Measurements from ENCODE around the gene HOMER2.
"Not testable (repeated sequence)": the region's sequence is repeated elsewhere in the genome, so short reads cannot be mapped to it uniquely, and the experiment has no call there.

The HOMER2 gene

DNA sequence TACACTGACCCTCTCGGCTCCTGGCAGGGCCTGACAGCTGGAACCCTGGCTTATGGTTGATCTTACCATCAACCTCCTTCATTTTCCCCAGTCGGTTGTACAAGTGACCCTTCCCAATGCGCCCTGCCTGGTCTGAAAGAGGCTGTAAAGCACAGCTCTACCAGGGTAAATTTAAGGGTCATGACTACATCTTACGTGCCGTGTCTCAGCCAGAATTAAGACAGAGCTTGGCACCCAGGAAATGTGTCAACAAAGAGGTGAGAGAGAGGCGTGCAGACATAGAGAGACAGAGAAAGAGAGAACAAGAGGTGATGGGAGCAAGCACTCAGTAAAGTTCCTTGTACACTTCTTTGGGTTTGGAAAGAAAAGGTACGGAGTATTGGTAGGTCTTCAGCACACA, 28.8 kb downstream of the HOMER2 start:
- DNase-seq, result no peak

DNA sequence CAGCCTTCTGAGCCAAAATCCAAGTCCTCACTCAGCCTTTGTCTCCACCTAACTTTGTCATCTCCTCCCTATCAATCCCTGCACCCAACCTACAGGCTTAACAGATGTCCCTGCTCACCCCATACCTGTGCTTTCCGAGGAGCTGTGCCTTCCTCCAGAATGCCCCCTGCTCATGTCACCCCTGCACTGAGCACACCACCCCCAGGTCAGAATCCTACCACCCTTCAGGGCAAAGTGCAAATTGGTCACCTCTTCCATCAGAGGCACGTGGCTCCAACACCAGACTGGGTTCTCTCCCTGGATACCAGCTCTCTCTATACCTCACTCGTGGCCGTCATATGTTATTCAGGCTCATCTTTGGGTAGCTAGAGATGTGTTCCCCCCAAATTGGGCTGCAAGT, 29.8 kb downstream of the HOMER2 start:
- DNase-seq, result no peak

DNA sequence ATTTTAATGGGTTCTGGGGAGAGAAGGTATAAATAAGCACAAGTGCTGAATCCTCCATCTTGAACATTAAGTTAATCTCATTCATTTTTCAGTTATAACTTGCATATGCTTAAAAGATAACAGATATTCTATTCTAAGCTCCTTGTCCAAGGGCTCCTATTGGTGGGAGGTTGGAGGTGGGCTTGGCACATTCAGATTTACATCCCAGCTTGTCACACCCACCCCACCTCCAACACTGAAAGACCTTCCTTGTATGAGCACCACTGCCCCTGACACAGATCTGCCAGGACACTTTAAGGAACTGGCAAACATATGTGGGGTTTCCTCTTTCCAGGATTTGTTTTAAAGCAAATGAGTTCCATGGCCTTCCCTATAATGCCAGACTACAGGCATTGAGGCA, 30.6 kb downstream of the HOMER2 start:
- DNase-seq, result no peak

DNA sequence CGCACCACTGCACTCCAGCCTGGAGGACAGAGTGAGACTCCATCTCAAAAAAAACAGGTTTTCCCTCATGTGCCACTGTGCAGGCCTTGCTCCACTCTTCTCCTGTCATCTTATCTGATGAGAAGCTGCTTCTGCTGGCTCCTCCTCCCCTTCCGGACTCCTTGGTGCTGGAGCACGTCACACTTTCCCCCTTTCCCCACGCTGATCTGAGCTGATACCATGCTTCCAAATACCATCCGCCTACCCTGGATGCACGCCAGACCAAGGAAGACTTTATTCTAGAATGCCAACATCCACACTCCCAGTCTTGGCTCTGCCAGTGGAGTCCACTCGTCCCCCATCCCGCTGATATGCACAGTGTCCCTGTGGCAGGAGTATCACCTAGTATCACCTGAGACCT, 31.3 kb downstream of the HOMER2 start:
- DNase-seq, result no peak

DNA sequence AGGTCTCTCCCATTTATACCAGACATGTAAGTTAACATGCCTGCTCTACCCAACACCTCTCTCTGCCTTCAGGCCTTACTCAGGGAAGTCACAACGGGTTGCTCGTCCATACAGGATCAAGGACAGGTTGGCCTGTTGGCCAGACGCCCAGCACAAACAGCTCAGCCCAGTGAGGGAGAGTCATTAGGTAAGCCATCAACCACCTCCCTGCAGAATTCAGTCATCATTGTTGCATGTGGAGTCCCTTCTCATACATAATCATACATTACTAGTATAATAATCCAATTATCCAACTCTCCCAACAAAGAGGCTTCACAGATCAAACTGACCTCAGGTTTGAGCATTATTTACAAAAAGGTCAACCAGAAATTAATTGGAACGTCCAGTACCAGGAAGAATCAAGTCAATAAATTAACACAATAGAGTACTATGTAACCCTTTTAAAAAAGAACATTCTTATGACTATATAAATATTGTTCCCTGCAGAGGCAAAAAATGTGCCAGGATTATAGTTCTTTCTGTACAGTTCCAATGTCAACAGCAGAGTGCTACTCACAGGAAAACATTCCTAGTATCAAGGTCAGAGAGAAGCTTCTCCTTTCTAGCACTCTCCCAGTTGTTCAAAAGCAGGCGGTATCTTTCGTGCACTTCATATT, 33.2 kb downstream of the HOMER2 start:
- DNase-seq, result no peak

DNA sequence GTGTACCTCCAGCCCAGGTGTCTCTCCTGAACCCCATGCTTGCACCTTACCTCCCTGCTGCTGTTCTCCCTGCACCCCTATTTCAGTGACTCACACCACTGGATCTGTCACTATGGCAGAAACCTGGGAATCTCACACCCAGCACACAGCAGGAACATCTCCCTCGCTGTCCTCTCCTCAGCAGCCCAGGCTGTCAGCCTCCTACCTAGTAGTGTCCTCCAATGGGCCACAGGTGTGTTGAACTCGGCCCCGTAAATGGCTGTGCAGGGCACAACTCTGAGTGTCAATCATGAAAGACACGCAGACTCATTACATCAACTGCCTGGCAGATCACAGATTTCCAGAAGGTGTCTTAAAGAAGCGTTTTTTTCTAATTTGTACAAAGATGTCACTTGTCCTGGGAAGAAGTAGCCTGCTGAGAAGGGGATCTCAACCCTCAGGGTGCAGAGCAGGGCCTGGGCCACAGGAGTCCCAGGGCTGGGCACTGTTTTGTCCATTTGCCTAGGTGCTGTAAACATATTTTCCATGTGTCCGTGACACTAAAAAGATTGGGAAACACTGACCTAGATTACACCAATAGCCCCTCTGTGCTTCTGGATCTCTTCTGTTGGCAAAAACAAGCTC, 33.8 kb downstream of the HOMER2 start:
- no peak for DNase-seq

DNA sequence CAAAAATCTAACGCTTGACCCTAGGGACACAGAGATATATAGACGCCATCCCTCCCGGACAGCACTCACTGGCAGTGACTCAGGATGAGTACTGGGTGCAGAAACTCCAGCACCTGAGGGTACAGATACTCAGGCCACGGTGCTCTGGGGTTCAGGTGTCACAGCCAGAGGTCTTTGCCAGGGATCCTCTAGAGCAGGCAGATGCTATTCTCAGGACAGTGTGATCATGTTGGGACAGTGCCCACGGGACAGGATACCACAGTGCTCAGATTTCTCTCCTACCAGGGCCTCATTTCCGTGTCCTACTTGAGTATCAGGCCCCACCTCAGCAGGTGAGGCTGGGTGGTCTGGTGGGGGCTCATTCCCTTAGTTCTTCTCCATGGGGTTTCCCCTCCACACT, 34.4 kb downstream of the HOMER2 start:
- DNase-seq, result no peak

DNA sequence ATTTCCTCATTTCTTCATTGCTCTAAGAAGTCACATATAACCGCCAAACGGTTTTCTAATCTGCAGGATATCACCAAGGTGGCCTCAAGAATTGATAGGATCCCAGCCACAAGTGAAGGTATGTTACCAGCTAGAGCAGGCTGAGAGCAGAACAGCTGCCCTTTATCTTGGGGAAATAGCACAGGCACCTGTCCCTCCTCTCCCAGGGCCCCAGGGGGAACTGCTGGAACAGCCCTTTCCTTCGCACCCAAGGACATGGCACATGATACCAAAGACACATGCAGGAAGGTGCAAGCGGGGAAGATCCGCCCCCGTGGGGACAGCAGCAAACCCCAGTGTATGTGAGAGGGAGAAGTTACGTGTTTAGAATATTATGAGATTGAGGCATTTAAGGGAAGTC, 35.3 kb downstream of the HOMER2 start:
- no peak for DNase-seq

DNA sequence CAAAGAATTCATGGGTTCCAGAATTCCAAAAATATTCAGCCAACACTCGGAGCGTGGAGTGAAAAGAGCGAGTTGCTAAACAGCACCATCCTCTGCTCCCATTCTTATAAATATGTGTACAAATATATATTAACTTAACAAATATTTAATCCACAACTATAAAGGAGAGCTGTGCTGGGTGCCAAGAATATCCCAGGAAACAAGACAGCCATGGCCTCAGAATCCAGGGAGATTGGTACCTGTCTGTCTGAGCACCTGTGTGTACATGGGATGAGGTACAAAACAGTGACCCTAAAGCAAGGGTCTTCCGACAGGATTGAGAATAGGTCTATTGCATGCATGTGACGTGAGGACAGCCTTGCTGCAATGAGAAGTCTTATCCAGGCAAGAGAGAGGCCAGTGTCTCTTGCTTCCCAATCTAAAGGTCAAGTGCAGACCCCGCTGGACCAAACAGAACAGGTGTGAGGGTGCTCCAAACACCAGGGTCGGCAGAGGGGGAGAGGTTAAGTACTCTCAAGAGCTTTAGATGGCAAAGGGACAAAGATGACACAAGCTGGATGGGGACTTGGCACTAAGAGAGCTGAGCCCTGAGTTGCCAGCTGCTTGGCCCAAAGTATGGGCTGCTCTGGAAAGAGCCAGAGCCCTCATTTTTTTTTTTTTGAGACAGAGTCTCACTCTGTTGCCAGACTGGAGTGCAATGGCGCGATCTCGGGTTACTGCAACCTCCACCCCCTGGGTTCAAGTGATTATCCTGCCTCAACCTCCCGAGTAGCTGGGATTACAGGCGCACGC, 36.2 kb downstream of the HOMER2 start:
- DNase-seq, result no peak

DNA sequence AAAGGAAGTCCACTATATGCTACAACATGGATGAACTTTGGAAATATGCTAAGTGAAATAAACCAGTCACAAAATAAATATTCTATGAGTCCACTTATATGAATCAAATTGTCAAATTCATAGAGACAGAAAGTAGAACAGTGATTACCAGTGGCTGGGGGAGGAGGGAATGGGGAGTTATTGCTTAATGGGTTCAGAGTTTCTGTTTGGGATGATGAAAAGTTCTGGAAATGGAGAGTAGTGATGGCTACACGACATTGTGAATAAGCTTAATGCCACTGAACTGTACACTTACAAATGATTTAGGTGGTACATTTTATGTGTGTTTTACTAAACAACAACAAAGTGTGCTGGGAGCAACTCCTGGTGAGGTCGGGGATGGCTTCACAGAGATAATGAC, 38.1 kb downstream of the HOMER2 start:
- DNase-seq, result no peak

DNA sequence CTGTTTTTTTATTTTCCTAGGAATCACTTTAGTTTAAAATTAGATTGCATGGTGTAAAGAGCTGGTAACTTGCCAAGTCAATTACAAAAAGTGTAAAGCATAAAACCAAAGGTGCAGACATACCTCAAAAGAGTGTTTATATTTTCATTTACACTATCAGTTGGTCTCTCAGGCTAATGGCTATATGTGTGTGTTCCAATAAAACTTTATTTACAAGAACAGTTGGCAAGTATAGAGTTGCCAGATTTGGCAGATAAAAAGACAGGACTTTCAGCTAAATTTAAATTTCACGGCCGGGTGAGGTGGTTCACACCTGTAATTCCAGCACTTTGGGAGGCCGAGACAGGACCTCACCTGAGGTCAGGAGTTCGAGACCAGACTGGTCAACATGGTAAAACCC, 41.1 kb downstream of the HOMER2 start:
- DNase-seq, result no peak

DNA sequence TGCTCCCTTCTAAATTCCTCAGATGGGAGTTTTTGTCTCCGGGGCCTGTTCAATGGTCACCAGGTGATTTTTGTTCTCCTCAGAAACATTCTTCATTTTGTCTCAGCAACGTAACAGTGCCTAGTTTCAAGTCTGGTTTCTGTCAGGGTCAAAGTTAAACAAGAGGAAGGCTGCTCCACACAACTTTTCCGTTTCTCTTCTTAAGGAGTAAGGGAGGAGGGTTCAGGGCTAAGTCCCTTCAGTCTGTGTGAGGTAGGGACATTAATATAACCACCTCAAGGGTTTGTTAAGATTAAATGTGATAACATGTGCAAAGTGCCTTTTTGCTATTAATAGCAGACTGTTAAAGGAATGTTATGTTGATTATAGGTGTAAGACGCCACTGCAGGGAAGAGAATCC, 41.8 kb downstream of the HOMER2 start:
- DNase-seq, result no peak

DNA sequence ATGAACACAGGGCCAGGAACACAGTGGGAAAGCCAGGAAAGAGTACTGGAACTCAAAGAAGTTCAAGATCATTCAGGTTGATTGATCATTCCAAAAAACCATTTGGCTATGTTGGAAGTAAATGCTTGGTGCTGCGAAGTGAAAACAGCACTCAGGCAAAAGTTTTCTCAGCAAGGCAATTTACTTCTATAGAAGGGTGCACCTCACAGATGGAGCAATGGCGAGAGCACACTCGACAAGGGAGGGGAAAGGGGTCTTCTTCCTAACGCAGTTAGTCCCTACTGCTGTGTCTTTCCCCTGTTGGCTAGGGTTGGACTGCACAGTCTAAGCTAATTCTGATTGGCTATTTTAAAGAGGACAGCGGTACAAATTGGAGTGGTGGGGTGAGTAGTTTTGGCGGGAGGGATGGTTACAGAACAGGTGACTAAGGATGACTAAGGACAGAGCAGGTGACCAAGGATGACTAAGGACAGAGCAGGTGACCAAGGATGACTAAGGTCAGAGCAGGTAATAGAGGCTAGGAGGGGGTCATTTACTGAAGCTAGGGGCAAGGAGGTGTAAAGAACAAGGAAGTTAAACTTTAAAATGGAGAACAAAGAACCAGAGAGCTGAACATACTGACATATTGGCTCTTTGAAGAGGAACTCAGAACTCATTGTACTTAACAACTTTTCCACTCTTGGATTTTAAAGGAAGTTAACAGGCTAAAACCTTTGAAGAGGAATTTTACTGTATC, 43.3 kb downstream of the HOMER2 start:
- DNase-seq, result no peak

DNA sequence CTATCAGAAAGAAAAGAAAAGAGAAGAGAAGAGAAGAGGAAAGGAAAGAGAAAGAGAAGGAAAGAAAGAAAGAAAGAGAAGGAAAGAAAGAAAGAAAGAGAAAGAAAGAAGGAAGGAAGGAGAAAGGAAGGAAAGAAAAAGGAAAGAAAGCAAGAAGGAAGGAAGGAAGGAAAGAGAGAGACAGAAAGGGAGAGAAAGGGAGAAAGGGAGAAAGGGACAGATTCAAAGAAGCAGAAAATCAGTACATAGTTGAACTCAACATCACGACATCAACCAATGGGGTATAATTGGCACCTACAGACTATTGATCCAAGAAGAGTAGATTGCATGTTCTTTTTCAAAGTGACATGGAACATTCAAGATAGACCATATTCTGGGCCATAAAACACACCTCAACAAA, 45.2 kb downstream of the HOMER2 start:
- DNase-seq, result no peak

DNA sequence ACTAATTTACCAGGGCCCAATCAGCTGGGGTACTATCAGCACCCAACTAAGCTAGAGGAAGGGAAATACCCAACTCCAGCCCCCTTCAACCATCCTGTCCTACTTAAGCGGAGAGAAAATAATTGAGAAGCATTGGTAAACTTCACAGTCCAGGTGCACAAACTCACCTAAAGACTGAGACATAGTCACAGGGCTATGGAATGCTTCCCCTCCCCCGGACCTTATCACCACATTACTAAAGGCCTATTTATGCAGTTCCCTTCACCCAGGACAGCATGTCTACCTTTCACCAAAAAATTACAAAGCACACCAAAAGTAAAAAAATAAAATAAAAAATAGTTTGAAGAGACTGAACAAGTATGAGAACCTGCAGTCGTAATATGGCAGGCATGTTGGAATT, 47.9 kb downstream of the HOMER2 start:
- no peak for DNase-seq

DNA sequence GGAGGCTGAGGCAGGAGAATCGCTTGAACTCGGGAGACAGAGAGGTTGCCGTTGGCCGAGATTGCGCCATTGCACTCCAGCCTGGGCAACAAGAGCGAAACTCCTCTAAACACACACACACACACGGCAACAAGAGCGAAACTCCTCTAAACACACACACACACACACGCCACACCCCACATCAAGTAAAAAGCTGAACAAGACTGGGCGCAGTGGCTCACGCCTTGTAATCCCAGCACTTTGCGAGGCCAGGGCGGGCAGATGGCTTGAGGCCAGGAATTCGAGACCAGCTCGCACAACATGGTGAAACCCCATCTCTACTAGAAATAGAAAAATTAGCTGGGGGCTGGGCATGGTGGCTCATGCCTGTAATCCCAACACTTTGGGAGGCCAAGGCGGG, 49.0 kb downstream of the HOMER2 start:
- no peak for DNase-seq

DNA sequence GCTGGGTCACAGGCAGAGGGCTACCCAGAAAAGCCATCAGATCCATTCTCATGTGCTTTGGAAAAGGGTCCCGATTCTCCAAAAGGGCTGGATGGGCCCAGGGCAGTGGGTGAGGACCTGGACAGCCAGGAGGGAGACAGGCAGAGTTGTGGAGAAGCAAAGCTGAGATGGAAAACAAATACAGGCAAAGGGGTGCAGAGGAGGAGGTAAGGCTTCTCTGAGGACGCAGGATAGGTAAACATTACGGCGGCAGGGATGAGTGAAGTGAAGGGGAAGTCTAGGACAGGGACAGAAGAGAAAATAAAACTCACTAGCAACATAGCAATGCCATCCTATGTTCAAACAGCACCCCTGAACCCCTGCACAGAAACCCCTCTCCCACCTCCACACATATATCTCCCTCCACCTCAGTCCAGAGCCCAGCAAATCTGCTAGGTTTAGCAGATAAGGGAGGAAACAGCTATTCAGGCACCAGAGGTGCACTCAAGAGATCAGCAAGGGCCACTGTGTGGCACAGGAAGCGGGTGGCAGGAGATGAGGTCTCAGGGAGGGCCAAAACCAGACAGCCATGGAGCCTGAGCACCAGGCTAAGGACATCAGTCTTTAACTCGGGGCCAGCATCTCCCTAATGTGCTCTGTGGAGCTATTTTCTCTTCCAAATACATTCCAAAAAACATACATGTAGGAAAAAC, 51.3 kb downstream of the HOMER2 start:
- DNase-seq, result no peak

DNA sequence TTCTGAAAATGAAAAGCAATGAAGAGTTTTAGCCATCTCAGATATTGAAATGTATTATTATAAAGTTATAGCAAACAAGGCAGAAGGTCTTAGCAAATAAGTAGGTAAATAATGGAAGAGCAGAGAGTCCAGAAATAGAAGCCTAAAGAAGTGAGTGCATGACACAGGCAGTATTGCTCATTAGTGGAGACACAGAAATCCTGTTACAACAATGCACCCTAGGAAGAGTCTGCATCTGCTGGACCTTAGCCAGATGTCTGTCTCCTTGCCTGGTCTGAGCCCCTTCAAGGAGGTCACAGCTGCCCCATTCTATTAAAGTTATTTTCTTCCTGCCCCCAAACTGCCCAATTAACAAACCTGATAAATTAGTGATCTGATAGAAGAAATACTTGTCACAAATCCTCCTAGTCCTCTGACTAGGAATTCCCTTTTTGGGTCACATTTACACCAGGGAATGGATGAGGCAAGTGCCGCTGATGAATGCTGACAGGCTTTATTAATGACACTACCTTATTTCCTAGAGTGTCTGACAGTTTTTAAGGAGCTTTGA, 51.9 kb downstream of the HOMER2 start:
- no peak for DNase-seq

DNA sequence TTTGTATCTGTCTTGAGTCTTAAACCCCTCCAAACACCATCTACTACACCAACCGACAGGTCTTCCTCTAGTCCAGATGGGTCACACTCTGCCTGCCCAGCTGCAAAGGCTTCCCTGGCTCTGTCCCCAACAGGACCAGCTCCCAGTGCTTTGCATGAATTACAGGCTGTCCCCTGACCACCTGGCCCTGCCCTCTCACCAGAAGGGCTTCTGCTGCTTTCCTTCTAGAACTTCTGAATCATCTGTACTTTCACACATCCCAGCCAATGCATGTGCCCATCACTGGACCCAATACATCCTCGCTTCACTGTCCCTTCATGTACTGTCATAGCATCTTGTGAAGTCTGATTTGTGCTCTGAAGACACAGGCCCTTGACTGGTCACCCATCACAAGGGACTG, 53.6 kb downstream of the HOMER2 start:
- DNase-seq, result no peak

DNA sequence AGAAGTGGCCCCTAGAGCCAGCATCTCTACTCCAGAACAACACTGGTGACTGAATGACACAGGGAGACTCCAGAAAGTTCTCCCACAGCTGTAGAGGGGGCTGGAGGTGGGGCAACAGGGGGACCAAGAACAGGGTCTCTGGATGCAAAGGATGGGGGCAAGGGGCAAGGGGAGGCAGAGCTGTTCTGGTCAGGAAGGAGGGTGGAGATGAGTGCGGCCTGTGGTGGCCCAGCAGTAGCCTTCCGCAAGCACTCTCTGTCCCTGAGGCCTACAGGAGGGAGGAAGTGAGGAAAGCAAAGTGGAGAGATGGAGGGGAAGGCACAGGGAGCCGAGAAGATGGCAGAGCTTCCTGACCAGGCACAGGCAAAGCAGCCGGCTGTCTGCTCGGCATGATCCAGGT, 56.5 kb downstream of the HOMER2 start:
- DNase-seq, result no peak

DNA sequence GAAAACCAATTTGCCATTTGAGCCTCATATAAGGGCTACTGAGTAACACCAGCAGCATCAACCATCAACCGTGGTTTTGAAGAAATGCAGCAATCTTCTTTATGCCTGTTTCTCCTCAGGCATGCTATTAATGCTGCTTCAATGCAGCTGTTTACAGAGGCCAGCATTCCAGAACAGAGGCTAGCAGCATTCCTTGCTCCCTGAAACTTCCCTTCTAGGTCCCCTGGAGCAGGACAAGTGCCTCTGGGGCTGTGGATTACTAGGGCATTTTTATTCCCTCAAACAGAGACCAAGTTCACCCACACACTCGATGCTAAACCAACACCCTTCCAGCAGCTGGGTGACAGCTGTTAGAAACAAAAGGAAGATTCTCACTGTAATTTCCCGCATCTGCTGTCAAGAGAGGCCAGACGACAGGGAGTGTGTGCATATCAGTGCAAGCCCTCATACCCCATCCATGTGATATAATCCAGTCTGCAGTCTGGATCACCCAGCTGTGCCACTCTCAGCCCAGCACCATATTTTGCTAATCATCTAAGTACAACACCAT, 57.5 kb downstream of the HOMER2 start:
- no peak for DNase-seq

DNA sequence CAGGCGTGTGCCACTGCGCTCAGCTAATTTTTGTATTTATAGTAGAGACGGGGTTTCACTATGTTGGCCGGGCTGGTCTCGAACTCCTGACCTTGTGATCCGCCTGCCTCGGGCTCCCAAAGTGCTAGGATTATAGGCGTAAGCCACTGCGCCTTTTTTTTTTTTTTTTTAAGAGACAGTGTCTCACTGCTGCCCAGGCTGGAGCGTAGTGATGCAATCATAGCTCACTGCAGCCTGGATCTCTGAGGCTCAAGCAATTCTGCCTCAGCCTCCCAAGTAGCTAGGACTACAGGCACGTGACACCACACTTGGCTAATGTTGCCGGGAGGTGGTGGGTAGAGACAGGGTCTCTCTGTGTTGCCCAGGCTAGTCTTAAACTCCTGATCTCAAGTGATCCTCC, 59.0 kb downstream of the HOMER2 start:
- DNase-seq, result not testable (repeated sequence)
